ENCODE data around the gene TUSC2. TPM values are rescaled to one million over a fixed set of nuclear protein-coding genes. Genes with fewer than 3 reads are reported as not detected.

The TUSC2 gene
- total and polyA plus RNA-seq, 2 of the 13 experiments (the other 11 are each of a cell fraction or from before 2014, with no cell fraction given) = 36.7 to 39.1 TPM

DNA sequence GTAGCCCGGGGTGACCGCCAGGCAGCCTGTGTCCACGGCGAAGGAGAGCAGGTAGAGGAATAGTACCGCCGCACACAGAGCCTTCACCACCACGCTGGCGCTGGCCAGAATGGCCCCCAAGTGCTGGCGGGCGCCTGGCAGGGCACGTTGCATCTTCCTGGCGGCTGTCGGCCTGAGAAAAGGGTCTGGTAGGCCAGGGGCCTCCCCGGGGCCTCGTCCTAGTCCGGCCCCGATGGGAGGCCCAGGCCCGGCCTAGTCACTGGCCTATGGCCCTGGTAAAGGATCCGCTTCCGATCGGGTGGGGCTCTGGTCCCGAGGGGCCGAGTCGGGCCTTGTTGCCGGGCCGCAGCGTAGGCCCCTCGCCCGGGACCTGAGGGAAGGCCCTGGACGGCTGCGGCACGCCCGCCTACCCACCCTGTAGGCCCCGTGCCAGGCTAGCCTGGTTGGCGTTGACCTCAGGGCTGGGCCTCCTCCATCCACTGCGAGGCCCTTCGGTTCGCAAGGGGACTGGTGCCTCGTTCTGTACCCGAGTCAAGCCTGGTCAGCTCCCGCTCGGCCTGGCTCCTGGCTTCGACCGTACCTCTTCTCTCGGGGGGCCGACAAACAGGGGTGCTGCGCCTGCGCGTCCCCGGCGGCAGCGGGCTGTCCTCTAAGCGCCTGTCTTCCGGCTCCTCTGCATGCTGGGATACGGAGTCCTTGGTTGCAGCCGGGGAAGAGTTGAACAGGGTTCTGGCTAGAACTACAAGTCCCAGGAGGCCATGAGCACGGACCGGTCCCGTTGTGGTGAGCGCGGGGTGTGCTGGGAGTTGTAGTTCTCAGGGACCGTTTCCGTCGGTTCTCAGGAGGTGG lies 31.1 kb upstream of the TUSC2 start, which contains the start of gene TMEM115 (continued):
- TF ChIP-seq, protein P1, sequence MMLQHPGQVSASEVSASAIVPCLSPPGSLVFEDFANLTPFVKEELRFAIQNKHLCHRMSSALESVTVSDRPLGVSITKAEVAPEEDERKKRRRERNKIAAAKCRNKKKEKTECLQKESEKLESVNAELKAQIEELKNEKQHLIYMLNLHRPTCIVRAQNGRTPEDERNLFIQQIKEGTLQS (CRISPR knock-in tag; IDR thresholded peaks at IDR 0.05) = 0 out of 2 replicates have a peak, but pooled peaks have one; percentile 21
- TF ChIP-seq, protein P2, sequence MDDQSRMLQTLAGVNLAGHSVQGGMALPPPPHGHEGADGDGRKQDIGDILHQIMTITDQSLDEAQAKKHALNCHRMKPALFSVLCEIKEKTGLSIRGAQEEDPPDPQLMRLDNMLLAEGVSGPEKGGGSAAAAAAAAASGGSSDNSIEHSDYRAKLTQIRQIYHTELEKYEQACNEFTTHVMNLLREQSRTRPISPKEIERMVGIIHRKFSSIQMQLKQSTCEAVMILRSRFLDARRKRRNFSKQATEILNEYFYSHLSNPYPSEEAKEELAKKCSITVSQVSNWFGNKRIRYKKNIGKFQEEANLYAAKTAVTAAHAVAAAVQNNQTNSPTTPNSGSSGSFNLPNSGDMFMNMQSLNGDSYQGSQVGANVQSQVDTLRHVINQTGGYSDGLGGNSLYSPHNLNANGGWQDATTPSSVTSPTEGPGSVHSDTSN (CRISPR knock-in tag; IDR thresholded peaks at IDR 0.05; ENCODE audit: borderline replicate concordance) = peak; percentile 13; the same call in 1 of the 2 replicates
- TF ChIP-seq EHMT2 (IDR thresholded peaks at IDR 0.05; ENCODE audit: borderline replicate concordance, low read depth, low read length) = no peak
- peak; percentile 26; the same call in 1 of the 2 replicates for TF ChIP-seq FOSL2 (CRISPR knock-in tag; IDR thresholded peaks at IDR 0.05)
- TF ChIP-seq ZNF317 (CRISPR knock-in tag; IDR thresholded peaks at IDR 0.05) = peak; percentile 69; the same call in 1 of the 2 replicates
- TF ChIP-seq ZKSCAN8 (CRISPR knock-in tag; IDR thresholded peaks at IDR 0.05; ENCODE audit: borderline replicate concordance) = no peak
- TF ChIP-seq NKX3-1 (CRISPR knock-in tag; IDR thresholded peaks at IDR 0.05) = no peak; the same call in 1 of the 2 replicates
- TF ChIP-seq TRIM22 (IDR thresholded peaks at IDR 0.05) = no peak
- TF ChIP-seq SIN3A (IDR thresholded peaks at IDR 0.05; ENCODE audit: borderline replicate concordance, low read depth, low read length) = no peak
- TF ChIP-seq MTA3 (CRISPR knock-in tag; IDR thresholded peaks at IDR 0.05) = no peak
- no peak for TF ChIP-seq ZNF576 (CRISPR knock-in tag; IDR thresholded peaks at IDR 0.05)
- peak; percentile 74 for TF ChIP-seq PHF20 (CRISPR knock-in tag; IDR thresholded peaks at IDR 0.05)
- peak; percentile 72; the same call in 1 of the 2 replicates for TF ChIP-seq ZNF274 (CRISPR knock-in tag; IDR thresholded peaks at IDR 0.05)
- no peak; the same call in 1 of the 2 replicates for TF ChIP-seq CENPBD1 (CRISPR knock-in tag; IDR thresholded peaks at IDR 0.05; ENCODE audit: borderline replicate concordance, low read depth)
- TF ChIP-seq ZNF138 (CRISPR knock-in tag; IDR thresholded peaks at IDR 0.05; ENCODE audit: low read depth) = no peak; the same call in 1 of the 2 replicates
- peak; percentile 77; the same call in 1 of the 2 replicates for TF ChIP-seq ZNF256 (CRISPR knock-in tag; conservative IDR thresholded peaks at IDR 0.05)
- no peak for TF ChIP-seq HOXA9 (CRISPR knock-in tag; IDR thresholded peaks at IDR 0.05; ENCODE audit: borderline replicate concordance)
- TF ChIP-seq YEATS2 (CRISPR knock-in tag; IDR thresholded peaks at IDR 0.05; ENCODE audit: borderline replicate concordance) = peak; percentile 86
- peak; percentile 54 for TF ChIP-seq PATZ1 (CRISPR knock-in tag; IDR thresholded peaks at IDR 0.05)
- TF ChIP-seq NCOA1 (CRISPR knock-in tag; IDR thresholded peaks at IDR 0.05) = peak; percentile 53; the same call in 1 of the 2 replicates
- TF ChIP-seq XRCC5 (optimal IDR thresholded peaks at IDR 0.05; ENCODE audit: low read length) = peak; percentile 80
- TF ChIP-seq, protein P3, sequence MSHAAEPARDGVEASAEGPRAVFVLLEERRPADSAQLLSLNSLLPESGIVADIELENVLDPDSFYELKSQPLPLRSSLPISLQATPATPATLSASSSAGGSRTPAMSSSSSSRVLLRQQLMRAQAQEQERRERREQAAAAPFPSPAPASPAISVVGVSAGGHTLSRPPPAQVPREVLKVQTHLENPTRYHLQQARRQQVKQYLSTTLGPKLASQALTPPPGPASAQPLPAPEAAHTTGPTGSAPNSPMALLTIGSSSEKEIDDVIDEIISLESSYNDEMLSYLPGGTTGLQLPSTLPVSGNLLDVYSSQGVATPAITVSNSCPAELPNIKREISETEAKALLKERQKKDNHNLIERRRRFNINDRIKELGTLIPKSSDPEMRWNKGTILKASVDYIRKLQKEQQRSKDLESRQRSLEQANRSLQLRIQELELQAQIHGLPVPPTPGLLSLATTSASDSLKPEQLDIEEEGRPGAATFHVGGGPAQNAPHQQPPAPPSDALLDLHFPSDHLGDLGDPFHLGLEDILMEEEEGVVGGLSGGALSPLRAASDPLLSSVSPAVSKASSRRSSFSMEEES (CRISPR knock-in tag; IDR thresholded peaks at IDR 0.05) = no peak

Data from HepG2 (cell line).